HepG2 (cell line): ENCODE measurements around the gene LTB4R. TPM values are rescaled to one million over a fixed set of nuclear protein-coding genes. Genes with fewer than 3 reads are reported as not detected.

Experiments
- KAT7 ChIP-seq: IDR thresholded peaks from 2 replicates; pipeline ENCODE4 v1.6.1; 2018; ENCODE audit warnings: borderline replicate concordance, missing compliant biosample characterization
- NPAS2 ChIP-seq: sonication (generic); formaldehyde crosslinking; IDR thresholded peaks from 2 replicates; pipeline ENCODE4 v1.8.0; 2022; ENCODE audit warnings: mild to moderate bottlenecking, missing genetic modification reagents, borderline replicate concordance
- PTBP1 ChIP-seq: fragments of 200-400 bp; formaldehyde crosslinking; IDR thresholded peaks from 2 replicates; pipeline ENCODE4 v1.6.1; 2018; ENCODE audit warnings: low read length, low read depth; ENCODE audit not compliant: poor library complexity, severe bottlenecking
- ZNF280B ChIP-seq: sonication (generic); formaldehyde crosslinking; IDR thresholded peaks from 2 replicates; pipeline ENCODE4 v1.5.0; 2020; ENCODE audit warnings: missing genetic modification reagents, mild to moderate bottlenecking, borderline replicate concordance
- polyA plus RNA-seq, 8 experiments: library from polyadenylated mRNA; depleted of rRNA in 3 of 8; stranded (reverse) in 7 of 8; unstranded in 1 of 8; fragments of >200 nt; fragmentation: Illumina TruSeq in 4 of 8; extraction: Trizol in 4 of 8; gene quantifications; 2 replicates each; pipeline versions ENCODE4 v1.2.1 to v1.2.3, GENCODE V29; 2011 to 2016; ENCODE audit warnings: low read depth in 4 of 8, missing spikeins in 1 of 8, mixed read lengths in 1 of 8; ENCODE audit not compliant: insufficient read depth in 1 of 8
- total RNA-seq, 5 experiments: library from RNA; depleted of rRNA; stranded (reverse); fragments of >200 nt; fragmentation: Illumina TruSeq; extraction: Trizol; gene quantifications; 2 replicates each; pipeline ENCODE4 v1.2.3, GENCODE V29; 2016; ENCODE audit warnings: low read depth in 1 of 5
- TF ChIP-seq, protein P1 (sequence below): sonication (generic); formaldehyde crosslinking; IDR thresholded peaks from 2 replicates; pipeline ENCODE4 v1.9.0; 2021; ENCODE audit warnings: mild to moderate bottlenecking, missing genetic modification reagents

Gene LTB4R
- total and polyA plus RNA-seq, 2 of the 13 experiments (the other 11 are each of a cell fraction or from before 2014, with no cell fraction given), result 3.2 to 8.2 TPM

DNA sequence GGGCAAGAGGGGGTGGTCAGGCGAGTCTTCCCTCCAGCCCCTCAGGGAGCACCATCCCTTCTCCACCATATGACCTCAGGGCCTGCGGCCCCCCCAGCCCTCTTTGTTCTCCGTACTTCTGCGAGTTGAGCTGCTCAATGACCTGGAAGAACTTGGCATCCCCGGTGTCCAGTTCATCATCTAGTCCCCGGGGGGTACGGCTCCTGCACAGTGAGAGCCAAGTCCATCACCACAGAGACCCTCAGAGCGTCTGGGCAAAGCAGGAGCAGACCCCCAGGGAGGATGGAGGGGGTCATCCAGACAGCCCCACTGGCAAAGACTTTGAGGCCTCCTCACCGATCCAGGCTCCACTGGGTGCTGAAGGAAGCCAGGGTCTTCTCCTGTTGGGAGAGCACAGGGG is 14.7 kb downstream of the LTB4R start (continued):
- TF ChIP-seq, protein P1, sequence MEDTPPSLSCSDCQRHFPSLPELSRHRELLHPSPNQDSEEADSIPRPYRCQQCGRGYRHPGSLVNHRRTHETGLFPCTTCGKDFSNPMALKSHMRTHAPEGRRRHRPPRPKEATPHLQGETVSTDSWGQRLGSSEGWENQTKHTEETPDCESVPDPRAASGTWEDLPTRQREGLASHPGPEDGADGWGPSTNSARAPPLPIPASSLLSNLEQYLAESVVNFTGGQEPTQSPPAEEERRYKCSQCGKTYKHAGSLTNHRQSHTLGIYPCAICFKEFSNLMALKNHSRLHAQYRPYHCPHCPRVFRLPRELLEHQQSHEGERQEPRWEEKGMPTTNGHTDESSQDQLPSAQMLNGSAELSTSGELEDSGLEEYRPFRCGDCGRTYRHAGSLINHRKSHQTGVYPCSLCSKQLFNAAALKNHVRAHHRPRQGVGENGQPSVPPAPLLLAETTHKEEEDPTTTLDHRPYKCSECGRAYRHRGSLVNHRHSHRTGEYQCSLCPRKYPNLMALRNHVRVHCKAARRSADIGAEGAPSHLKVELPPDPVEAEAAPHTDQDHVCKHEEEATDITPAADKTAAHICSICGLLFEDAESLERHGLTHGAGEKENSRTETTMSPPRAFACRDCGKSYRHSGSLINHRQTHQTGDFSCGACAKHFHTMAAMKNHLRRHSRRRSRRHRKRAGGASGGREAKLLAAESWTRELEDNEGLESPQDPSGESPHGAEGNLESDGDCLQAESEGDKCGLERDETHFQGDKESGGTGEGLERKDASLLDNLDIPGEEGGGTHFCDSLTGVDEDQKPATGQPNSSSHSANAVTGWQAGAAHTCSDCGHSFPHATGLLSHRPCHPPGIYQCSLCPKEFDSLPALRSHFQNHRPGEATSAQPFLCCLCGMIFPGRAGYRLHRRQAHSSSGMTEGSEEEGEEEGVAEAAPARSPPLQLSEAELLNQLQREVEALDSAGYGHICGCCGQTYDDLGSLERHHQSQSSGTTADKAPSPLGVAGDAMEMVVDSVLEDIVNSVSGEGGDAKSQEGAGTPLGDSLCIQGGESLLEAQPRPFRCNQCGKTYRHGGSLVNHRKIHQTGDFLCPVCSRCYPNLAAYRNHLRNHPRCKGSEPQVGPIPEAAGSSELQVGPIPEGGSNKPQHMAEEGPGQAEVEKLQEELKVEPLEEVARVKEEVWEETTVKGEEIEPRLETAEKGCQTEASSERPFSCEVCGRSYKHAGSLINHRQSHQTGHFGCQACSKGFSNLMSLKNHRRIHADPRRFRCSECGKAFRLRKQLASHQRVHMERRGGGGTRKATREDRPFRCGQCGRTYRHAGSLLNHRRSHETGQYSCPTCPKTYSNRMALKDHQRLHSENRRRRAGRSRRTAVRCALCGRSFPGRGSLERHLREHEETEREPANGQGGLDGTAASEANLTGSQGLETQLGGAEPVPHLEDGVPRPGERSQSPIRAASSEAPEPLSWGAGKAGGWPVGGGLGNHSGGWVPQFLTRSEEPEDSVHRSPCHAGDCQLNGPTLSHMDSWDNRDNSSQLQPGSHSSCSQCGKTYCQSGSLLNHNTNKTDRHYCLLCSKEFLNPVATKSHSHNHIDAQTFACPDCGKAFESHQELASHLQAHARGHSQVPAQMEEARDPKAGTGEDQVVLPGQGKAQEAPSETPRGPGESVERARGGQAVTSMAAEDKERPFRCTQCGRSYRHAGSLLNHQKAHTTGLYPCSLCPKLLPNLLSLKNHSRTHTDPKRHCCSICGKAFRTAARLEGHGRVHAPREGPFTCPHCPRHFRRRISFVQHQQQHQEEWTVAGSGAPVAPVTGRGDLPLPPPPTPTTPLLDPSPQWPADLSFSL, result no peak
- TF ChIP-seq NPAS2 (CRISPR knock-in tag), result 0 out of 2 replicates have a peak, but pooled peaks have one; percentile 53
- TF ChIP-seq ZNF280B (CRISPR knock-in tag), result 0 out of 2 replicates have a peak, but pooled peaks have one; percentile 26
- no peak for TF ChIP-seq PTBP1
- TF ChIP-seq KAT7, result no peak
